ENCODE data around the gene SNAPC4.

Gene SNAPC4

DNA sequence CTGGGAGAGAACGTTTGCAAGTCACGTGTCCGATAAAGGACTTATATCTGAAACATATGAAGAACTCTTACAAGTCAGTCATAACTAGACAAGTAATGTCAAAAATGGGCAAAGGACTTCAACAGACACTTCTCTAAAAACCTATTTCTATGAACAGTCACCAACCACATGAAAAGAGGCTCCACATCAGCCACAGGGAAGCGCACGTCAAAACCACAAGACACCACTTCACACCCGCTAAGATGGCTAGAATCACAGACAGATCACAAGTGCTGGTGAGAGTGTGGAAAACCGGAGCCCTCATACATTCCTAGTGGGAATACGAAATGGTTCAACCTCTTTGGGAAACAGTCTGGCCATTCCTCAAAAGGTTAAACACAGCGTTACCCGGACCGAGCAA lies 15.0 kb downstream of the SNAPC4 start:
- no peak for FAIRE-seq

DNA sequence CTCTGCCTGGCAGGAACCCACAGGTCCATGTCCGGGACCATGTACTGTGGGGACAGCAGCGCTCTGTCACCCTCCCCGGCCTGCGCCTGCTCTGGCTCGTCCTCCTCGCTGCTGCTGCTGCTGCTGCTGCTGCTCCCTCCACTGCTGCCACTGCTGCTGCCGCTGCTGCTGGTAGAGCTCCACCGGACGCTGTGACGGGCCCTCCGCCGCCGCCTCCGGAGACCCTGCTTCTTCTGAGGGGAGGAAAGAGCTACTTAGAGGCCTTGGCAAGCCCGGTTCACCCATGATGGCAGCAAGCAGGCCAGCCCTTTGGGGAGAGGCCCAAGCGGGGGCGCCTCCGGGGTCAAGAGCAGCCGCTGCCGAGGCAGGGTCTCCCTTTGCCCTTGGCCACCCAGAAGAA lies 16.5 kb downstream of the SNAPC4 start:
- FAIRE-seq: no peak

DNA sequence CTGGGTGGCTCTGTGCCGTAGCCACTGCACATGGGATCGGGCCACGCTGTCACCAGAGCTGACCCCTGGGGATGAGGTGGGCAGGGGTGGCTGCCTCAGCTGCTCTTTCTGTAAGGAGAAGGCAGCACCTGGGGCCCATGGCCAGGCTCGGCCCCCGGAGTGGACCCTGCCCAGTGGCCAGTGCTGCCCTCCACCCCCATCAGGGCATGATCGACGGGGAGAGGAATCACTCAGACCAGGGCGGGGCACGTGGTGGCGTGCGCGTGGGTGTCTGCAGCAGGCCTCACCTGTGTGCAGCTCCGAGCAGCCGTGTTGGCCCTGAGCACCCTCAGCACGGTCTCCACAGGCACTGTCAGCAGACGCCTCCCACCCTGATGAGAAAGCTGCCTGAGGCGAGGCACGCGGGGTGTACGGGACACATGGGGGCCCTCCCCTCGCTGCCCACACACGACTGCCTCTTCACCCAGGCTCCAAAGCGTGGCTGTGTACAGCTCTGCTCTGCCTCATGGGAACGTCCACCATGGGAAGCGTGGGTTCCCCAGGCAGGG lies 17.9 kb downstream of the SNAPC4 start:
- FAIRE-seq: no peak

DNA sequence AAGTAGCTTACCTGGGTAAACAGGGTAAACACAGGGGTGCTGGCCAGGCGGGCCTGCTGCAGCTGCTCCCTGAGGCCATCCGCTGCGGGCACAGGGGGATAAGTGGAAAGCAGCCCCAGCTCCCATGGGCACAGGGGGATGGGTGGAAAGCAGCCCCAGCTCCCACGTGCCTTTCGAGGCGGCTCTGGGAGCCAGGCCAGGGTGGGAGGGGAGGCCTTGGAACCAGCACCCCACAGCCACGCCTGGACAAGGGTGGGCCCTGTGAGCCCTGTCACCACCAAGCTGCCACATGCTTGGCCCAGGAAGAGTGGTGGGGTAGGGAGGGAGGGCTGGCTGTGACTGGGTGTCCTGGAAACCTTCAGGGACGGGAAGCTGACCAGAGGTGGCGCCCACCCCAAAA lies 18.7 kb downstream of the SNAPC4 start:
- FAIRE-seq: no peak

DNA sequence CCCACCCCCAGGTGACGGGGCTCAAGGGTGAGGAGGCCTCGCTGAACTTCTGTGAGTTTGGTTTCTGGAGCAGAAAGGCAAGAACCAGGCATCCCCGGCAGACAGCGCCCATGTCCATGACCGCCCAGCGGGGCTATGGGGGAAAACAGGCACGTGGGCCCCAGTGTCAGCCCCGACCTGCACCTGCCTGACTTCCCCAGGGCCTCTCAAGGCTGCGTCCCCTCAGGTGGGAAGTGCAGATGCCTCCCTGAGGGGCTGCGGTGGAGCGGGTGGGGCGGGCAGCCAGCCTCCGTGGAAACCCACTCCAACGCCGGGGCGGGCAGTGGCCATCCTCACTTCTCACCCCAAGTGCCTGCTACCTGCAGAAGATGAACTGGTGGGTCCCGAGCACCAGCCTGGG lies 19.6 kb downstream of the SNAPC4 start:
- no peak for FAIRE-seq

DNA sequence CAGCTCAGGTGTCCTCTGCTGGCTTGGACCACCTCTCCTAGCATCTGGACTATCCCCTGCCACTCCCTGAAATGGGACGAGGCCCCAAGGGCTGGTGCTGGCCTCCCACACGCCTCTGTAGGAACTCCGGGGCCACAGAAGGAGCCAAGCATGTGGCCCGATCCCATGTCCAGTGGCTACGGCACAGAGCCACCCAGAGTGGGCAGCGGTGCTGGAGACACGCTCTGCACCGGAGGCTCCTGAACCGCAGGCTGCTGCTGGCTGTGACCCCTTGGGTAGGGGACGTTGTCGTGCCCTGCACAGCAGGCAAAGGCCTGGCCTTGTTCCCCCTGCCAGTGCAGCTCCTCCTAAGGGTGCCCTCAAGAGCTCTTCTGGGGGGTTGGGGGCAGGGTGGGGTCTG lies 20.1 kb downstream of the SNAPC4 start:
- no peak for FAIRE-seq

DNA sequence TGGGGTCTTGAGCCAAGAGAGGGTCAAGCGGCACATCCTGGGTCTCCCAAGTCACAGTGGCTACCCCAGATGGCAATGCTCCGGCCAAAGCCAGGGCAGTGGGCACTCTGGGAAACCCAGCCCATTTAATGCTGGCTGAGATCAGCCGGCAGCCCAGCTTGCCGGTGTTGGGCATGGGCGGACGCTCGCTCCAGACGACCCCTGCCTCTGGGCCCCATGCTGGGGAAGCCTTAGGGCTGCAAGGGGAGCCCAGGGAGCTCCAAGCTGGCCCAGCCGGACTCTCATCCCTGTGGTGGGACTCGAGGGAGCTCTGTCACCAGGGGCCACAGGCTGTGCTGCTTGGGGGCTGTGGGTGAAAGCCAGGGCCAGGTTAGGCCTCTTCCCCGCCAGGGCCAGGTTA lies 20.6 kb downstream of the SNAPC4 start:
- FAIRE-seq: no peak

DNA sequence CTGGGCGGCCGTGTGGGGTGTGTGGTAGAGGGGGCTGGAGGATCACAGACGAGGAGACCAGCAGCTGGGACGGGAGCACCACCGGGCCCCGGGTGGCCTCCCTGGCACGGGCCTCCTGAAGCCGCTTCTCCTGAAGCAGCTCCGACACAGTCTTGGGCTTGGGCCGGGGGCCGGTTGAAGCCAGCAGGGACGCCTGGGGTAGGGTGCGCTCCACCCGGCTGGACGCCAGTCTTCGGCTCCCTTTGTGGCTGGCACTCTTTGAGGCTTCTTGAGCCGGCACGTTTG lies 21.0 kb downstream of the SNAPC4 start:
- FAIRE-seq: no peak

DNA sequence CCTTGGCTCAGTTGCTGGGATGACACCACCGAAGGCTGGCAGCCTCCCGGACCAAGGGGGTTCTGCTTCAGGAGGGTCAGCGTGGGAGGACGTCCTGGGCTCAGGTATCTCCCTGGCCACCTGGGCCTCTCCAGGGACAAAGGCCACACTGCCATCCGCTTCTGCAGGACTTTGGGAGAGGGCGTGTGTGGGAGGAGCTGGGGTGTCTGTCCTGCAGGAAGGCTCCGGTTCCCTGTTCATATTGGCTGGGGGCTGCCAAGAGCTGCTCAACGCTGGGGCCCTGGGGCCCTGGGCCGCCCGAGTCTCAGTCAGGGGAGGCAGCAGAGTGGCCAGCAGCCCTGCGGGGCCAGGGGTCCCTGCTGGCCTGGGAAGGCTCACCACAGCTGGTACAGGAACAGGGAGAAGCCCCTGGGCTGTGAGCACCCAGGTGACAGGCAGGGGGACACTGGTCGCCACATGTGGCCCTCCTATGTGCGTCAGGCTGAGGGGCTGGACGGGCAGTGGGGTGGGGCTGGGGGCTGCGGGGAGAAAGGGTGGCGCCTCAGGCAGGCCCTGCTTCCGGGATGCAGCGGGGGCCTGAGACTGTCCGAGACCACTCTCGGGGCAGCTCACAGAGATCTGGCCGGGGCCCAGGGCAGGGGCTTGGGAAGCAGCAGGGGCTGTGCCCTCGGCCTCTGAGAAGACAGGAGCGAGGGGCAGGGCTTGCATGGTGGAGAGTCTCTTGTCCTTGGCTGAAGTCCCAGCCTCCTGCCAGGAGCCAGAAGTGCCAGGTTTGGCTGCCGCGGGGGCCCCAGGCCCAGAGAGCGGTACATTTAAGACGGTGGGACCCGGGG lies 21.6 kb downstream of the SNAPC4 start:
- no peak for FAIRE-seq

DNA sequence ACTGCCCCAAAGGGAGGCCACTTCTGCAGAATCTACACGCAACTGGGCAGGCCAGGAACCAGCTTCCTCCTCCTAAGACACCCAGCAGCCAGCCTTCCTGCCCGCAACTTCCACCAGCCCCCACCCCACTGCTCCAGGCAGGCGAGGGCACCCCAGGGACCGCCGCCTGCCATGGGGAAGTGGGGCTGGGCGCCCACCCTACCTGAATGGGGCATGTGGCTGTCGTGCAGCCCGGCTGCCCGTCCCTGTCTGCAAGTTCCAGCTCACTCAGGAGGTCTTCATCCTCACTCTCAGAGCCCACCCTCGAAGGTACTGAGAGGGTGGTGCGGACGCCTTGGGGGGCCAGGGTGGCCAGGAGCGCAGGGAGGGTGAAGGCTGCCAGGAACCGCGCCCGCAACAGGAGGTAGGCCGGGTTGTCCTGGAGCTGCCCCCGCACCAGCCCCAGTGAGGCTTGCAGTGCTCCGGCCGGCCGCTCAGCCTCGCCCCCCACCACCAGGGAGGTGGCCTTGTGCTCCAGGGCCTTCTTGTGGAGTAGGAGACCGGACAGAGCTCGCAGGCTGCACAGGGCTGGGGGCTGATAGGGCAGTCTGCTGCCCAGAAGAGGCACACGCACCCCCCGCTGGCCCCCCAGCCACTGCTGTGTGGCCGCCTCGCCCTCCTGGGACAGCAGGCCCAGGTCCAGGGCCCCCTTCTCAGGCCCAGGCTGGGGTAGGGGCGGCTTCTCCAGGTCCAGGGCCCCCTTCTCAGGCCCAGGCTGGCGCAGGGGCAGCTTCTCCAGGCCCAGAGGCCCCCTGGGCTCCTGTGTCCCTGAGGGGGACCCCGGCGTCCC lies 22.4 kb downstream of the SNAPC4 start:
- FAIRE-seq: no peak

DNA sequence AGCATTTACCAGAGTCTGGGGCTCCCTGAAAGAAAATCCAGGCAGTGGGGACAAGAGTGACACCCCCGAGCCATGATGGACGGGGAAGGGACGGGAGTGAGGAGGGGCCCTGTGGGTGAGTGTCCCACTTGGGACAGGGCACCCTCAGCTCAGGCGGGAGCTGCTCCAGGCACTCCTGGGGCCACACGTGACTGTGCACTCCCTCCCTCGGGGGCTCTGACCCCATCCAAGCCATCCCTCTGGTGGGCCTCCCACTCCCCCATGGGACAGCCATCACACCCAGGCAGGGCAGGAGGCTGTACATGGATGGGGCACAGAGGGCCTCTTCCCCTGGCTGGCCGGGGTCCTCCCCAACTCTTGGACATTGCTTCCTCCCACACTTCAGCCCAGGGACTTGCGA lies 23.5 kb downstream of the SNAPC4 start:
- no peak for FAIRE-seq

DNA sequence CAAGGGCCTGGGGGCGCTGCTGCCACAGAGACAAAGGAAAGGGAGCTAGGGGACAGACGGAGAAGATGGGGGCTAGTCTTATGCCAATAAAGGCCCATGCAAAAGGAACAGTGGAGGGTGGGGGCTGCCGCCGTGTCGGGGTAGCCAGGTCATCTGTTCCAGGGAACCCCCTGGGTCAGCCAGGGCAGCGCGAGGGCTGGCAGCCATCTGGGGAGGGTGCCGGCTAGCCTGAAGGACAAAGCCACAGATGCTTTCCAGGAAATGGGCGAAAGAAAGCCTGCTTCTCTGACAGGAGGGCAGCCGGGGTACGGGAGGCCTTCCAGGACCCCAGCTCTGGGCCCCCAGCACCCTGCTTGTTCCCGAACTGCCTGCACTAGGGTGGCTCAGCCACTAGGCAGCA lies 24.9 kb downstream of the SNAPC4 start:
- no peak for FAIRE-seq

DNA sequence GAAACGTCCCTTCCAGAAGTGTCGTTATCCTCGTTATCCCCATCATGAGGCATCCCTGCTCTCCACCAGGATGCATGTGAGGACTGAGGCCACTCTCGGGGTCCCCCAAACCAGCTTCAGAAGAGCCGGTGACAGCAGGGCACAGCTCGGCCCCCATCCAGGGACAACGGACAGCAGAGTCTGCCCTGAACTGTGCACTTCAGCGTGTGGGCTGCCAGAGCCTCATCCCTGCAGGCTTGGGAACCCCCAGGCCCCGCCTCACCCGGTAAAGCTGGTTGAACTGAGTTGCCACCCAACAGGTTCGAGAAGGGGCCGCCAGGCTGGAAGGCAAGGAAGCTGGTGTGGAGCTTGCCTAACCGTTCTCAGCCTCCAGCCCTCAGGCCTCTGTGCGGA lies 25.8 kb downstream of the SNAPC4 start:
- no peak for FAIRE-seq

DNA sequence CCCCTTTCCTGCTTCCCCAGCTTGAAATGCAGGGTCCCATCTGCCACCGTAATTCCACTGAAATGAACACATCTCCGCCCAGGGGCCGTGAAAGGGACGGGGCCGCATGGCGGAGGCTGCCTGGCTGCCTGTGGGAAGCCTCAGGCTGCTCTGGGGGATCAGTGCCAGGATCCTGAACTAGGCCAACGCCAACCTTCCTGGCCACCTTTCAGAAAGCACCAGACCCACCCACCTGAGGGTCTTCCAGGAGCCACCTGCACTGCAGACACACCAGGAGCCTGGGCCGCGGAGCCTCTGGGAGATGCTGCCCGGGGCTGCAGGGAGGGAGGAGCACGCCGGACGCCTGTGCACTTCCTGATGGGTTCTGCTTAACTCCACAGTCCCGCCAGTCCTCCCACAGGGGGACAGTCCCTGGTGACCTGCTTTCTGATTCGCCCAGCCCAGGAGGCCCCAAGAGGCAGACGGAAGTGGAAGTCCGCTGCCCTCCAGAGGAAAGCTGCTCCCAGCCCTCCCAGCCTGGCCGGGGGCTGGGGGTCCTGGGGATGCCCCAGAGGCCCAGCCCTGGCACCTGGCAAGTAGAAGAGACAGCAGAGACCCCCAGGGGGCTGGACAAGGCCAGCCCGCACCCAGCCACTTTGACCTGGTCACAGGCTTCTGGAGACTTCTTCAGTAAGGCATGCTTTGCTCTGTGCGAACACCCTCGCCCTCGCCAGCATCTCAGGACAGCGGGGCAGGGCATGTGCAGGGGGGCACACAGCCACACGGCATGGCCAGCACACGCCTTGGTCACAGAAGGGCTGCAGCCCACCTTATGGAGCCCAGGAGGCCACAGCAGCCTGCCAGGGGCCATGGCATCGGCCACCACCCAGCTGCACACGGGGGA lies 26.4 kb downstream of the SNAPC4 start, which contains the start of gene CARD9:
CARD9 (minus strand) TSS at position 370 of the 883 bp plus-strand sequence. CDS start 1,591 bp downstream, outside the sequence.
- no peak for FAIRE-seq

DNA sequence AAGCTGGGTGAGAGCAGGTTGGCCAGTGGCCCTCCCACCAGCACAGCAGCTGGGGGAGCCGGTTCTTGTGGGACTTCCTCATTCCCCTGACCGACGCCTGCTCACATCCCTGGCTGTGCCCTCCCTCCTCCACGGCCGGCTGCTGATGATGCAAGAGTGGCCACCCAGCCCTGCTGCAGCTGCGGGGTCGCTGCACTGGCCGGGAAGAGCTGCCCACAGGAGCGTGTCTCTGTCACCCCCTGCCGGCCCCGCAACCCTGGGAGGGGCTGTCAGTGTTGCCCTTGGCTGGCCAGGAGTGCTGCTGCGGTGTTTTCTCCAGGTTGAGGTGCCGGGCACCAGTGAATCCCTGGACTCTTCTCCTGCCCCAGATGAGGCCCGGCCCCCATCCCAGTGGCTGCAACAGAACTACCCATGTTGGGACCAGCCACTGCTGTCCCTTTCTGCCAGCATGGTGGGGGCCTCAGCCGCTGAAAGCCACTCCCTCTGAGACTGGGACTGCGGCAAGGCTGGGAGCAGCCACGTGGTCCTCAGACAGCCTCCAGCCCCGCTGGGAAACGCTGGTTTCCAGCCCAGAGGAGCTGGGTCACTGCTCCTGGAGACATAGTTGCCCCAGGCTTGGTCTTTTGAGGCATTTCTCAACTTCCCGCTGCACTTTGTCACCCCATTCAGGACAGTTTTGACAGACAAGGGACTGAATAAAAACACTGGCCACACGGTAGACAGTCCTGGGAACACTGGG lies 27.2 kb downstream of the SNAPC4 start:
- FAIRE-seq: no peak

DNA sequence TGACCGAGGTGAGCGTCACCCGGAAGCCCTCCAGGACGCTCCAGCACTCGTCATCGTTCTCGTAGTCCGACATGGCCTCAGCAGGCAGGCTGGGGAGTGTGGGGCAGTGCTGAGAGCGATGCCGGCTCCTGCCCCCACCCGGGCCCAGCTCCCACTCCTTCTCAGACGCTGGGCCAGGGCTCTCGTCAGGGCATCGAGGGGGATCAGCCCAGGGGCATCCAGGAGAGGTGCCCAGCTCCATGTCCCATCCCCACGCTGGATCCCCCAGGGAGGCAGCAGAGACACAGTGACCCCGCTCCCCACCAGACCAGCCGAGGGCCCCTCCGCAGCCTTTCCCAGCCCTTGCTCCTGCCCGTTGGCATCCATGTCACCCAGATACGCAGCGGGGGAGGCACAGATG lies 28.0 kb downstream of the SNAPC4 start:
- no peak for FAIRE-seq

DNA sequence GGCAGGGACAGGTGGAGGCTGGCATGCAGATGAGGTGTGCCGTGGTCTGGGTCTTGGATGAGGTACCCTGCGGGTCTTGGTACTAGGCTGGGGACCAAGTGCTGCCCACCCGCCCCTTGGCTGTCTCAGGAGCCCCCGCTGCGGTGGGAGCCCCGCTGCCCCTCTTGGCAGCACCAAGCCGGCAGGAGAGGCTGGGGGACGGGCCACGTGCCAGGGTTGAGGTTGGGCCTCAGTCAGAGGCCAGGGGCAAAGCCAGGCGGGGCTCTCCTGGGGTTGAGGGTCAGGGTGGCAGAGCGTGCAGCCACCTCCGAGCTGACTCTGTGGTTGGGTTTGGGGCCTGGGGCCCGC lies 28.5 kb downstream of the SNAPC4 start:
- FAIRE-seq: no peak

DNA sequence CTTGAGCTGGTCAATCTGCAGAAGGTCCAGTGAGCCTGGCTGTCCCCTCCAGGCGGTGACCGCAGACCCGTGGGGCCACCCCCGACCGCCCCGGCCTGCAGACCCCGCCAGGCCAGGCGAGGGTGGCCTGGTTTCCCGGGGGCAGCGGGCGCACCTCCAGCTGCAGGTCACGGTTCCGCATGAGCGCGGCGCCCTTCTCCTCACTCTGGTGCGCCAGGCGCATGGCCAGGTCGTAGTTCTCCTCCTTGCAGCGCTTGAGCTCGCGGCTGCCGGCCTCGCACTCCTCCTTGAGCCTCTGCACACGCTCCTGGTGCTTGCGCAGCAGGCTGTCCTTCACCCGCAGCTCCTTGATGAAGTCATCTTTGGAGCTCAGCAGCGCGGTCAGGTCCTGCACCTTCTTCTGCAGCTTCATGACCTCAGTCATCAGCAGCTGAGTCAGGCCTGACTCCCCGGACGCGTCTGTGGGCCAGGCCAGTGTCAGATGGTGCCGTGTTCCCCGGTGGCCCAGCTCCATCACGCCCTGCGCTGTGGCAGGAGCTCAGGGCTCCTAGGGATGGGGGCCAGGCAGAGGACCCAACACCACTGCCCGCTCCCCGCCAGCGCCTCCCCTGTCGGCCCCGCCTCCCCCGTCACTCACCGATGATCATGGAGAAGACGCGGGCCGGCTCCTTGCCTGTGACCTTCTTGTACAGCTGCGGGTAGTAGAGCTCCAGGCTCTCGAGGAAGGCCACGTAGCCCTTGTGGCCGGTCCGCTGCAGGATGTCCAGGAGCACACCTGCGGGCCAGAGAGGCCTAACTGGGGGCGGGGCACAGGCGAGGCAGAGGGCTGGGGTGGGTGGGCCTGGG lies 29.1 kb downstream of the SNAPC4 start:
- FAIRE-seq: no peak

DNA sequence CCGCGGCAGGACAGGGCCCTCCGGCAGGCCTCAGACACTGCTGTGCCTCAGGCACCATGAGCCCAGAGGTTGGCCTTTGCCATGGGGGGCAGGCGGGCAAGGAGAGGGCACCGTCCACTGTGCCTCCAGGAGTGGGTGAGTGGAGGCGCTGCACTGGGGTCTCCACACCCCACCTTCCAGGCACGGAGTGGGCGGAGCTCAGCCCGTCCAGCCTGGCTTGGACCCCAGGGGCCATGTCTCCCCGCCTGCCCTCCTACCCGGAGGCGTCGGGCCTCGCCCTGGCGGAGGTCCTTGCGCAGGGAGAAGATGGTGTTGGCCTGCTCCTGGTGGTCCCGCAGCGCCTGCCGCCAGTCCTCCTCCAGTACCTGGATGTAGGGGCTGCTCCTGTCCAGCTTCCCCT lies 29.9 kb downstream of the SNAPC4 start:
- no peak for FAIRE-seq

DNA sequence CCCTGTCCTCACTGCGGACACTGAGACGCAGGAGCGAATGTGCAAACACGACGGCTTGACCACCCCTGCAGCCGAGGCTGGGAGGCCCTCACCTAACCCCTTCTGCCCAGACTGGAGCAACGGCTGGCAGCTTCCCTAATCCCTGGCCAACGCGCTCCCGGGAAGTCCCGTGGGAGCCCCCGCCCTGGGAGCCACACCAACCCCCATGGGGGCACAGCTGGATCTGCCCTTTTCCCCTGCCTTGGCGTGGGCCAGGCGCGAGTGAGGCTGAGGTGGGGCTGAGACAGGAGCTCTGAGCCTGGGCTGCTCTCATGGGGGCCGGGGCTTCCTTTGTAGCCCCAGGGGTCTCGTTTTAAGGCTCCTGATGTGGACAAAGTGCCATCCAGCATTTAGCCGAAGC lies 31.8 kb downstream of the SNAPC4 start:
- no peak for FAIRE-seq
